Pulmonary artery endothelial cell (primary cell): Measurements from ENCODE around the gene GRID1. TPM values are rescaled to one million over a fixed set of nuclear protein-coding genes. Genes with fewer than 3 reads are reported as not detected.

ENCODE experiments used
- DNase-seq: peaks from one replicate; pipeline ENCODE4 v3.0.0-alpha.2; 2011; ENCODE audit warnings: low read depth, low spot score
- total RNA-seq: library from RNA; depleted of rRNA; stranded (reverse); fragments of >200 nt; gene quantifications from 2 replicates; pipeline ENCODE4 v1.2.3, GENCODE V29; 2014

Gene GRID1
- total RNA-seq, 1 donor from 2014 or later, result not detected

GRCh38 chr10:86231796-86232560 is 134.6 kb downstream of the GRID1 start:
- no peak for DNase-seq

GRCh38 chr10:86230557-86231180 is 135.9 kb downstream of the GRID1 start:
- no peak for DNase-seq

GRCh38 chr10:86229811-86230556 is 136.6 kb downstream of the GRID1 start:
- DNase-seq, result no peak

GRCh38 chr10:86229376-86229775 is 137.2 kb downstream of the GRID1 start:
- DNase-seq, result no peak

- DNase-seq, result no peak
Measured at GRCh38 chr10:86227501-86228258, 138.9 kb downstream of the GRID1 start.

- no peak for DNase-seq
Measured at GRCh38 chr10:86226781-86227201, 139.8 kb downstream of the GRID1 start.

- no peak for DNase-seq
Measured at GRCh38 chr10:86226016-86226415, 140.6 kb downstream of the GRID1 start.

- no peak for DNase-seq
Measured at GRCh38 chr10:86225103-86225782, 141.4 kb downstream of the GRID1 start.

GRCh38 chr10:86224354-86225102 is 142.1 kb downstream of the GRID1 start:
- no peak for DNase-seq

GRCh38 chr10:86223256-86223655 is 143.3 kb downstream of the GRID1 start:
- no peak for DNase-seq

- DNase-seq, result no peak
Measured at GRCh38 chr10:86222687-86223086, 143.9 kb downstream of the GRID1 start.

- no peak for DNase-seq
Measured at GRCh38 chr10:86222336-86222650, 144.3 kb downstream of the GRID1 start.

GRCh38 chr10:86221442-86222335 is 144.9 kb downstream of the GRID1 start:
- no peak for DNase-seq

GRCh38 chr10:86220626-86221025 is 146.0 kb downstream of the GRID1 start:
- no peak for DNase-seq

- DNase-seq, result no peak
Measured at GRCh38 chr10:86219271-86219670, 147.3 kb downstream of the GRID1 start.

GRCh38 chr10:86218842-86219241 is 147.8 kb downstream of the GRID1 start:
- DNase-seq, result no peak

- DNase-seq, result no peak
Measured at GRCh38 chr10:86218160-86218559, 148.4 kb downstream of the GRID1 start.

GRCh38 chr10:86217371-86218080 is 149.1 kb downstream of the GRID1 start:
- no peak for DNase-seq

GRCh38 chr10:86216886-86217285 is 149.7 kb downstream of the GRID1 start:
- no peak for DNase-seq
